OCI-LY3 (cell line): ENCODE data around the gene GMEB2.

Experiments used
- H2AFZ ChIP-seq: fragments of 200-600, 300-600 bp; shearing (Covaris generic); 2 replicates; pipeline ENCODE4 v1.6.0; 2014; ENCODE audit warnings: antibody characterized with exemption, low read depth, low read length
- H3K27ac ChIP-seq: fragments of 200-600, 300-600 bp; sonication (generic); 2 replicates; pipeline ENCODE4 v1.5.1; 2014; ENCODE audit warnings: mild to moderate bottlenecking, low read length, moderate library complexity, mixed read lengths
- H3K27me3 ChIP-seq: fragments of 200-600, 300-600 bp; sonication (generic); 2 replicates; pipeline ENCODE4 v1.6.1; 2014; ENCODE audit warnings: low read depth, low read length, mixed read lengths
- H3K36me3 ChIP-seq: fragments of 200-600, 300-600 bp; sonication (generic); replicated peaks from 2 replicates; pipeline ENCODE3; 2014; ENCODE audit warnings: low read depth, low read length, mixed read lengths
- H3K4me1 ChIP-seq: fragments of 300-600, 200-600 bp; sonication (generic); 2 replicates; pipeline ENCODE4 v1.6.1; 2014; ENCODE audit warnings: low read length, mixed read lengths
- H3K4me2 ChIP-seq: fragments of 200-600, 300-600 bp; sonication (generic); 2 replicates; pipeline ENCODE4 v1.6.1; 2014; ENCODE audit warnings: low read length, mixed read lengths
- H3K4me3 ChIP-seq: fragments of 300-600, 200-600 bp; sonication (generic); 2 replicates; pipeline ENCODE4 v1.5.1; 2014; ENCODE audit warnings: antibody characterized with exemption, mild to moderate bottlenecking, low read length, moderate library complexity
- H3K79me2 ChIP-seq: fragments of 300-600, 200-600 bp; shearing (Covaris generic); 2 replicates; pipeline ENCODE4 v1.6.1; 2014; ENCODE audit warnings: mild to moderate bottlenecking, low read length, mixed read lengths
- H3K9ac ChIP-seq: fragments of 300-600, 200-600 bp; shearing (Covaris generic); 2 replicates; pipeline ENCODE4 v1.6.0; 2014; ENCODE audit warnings: mild to moderate bottlenecking, low read length, moderate library complexity
- H3K9me3 ChIP-seq: fragments of 200-600, 300-600 bp; shearing (Covaris generic); 2 replicates; pipeline ENCODE4 v1.6.1; 2014; ENCODE audit warnings: low read length, mixed read lengths; ENCODE audit not compliant: insufficient read depth
- H4K20me1 ChIP-seq: fragments of 200-600, 300-600 bp; sonication (generic); 2 replicates; pipeline ENCODE4 v1.6.1; 2016; ENCODE audit warnings: low read length, mixed read lengths; ENCODE audit not compliant: insufficient read depth
- CTCF ChIP-seq: fragments of 200-600, 300-600 bp; sonication (generic); IDR thresholded peaks from 2 replicates; pipeline ENCODE4 v1.5.1; 2014; ENCODE audit warnings: antibody characterized with exemption, low read length, low read depth
- EZH2phosphoT487 ChIP-seq: fragments of 200-600 bp; shearing (Covaris generic); IDR thresholded peaks from 2 replicates; pipeline ENCODE4 v1.6.1; 2018; ENCODE audit warnings: antibody characterized with exemption, mixed run types, low read depth

GMEB2 gene

GRCh38 chr20:63552481-63553249, 74.2 kb downstream of the GMEB2 start:
- TF ChIP-seq EZH2phosphoT487 (no peak), CTCF (no peak)
- no peak overlapping the region for H3K27ac ChIP-seq
- no peaks in the 10 kb centered on the region for H3K79me2 ChIP-seq

GRCh38 chr20:63551068-63551467, 75.8 kb downstream of the GMEB2 start:
- Histone ChIP-seq H3K9ac (no peak overlapping the region), H3K27me3 (peaks cover 76% of the 10 kb centered on the region), H3K4me1 (peaks cover 10% of the 10 kb centered on the region)

More at GRCh38 chr20:63552481-63553249, 74.2 kb downstream of the GMEB2 start:
- peaks cover 69% of the 10 kb centered on the region for H3K27me3 ChIP-seq
- no peaks in the 10 kb centered on the region for H3K9me3 ChIP-seq
- peak overlapping the region; percentile 65 for H3K4me2 ChIP-seq
- no peak overlapping the region for H3K4me3 ChIP-seq
- no peaks in the 10 kb centered on the region for H3K36me3 ChIP-seq
- H4K20me1 ChIP-seq, result peaks cover 14% of the 10 kb centered on the region; the same call in 1 of the 2 replicates
- H3K9ac ChIP-seq, result no peak overlapping the region
- H2AFZ ChIP-seq, result no peak overlapping the region
- peaks cover 10% of the 10 kb centered on the region for H3K4me1 ChIP-seq

GRCh38 chr20:63549679-63550282, 77.1 kb downstream of the GMEB2 start:
- peaks cover 10% of the 10 kb centered on the region for H3K4me1 ChIP-seq
- TF ChIP-seq EZH2phosphoT487 (no peak), CTCF (no peak)

More at GRCh38 chr20:63551068-63551467, 75.8 kb downstream of the GMEB2 start:
- no peaks in the 10 kb centered on the region for H3K9me3 ChIP-seq
- no peaks in the 10 kb centered on the region for H3K36me3 ChIP-seq
- no peak overlapping the region for H3K27ac ChIP-seq
- H4K20me1 ChIP-seq, result peaks cover 10% of the 10 kb centered on the region; the same call in 1 of the 2 replicates
- no peak overlapping the region for H3K4me2 ChIP-seq
- no peak overlapping the region for H3K4me3 ChIP-seq
- H2AFZ ChIP-seq, result no peak overlapping the region
- H3K79me2 ChIP-seq, result no peaks in the 10 kb centered on the region
- no peak for TF ChIP-seq EZH2phosphoT487
- TF ChIP-seq CTCF, result no peak

GRCh38 chr20:63549019-63549418, 77.9 kb downstream of the GMEB2 start:
- no peak overlapping the region for H3K4me2 ChIP-seq
- peaks cover 4% of the 10 kb centered on the region; the same call in 1 of the 2 replicates for H4K20me1 ChIP-seq
- H3K9ac ChIP-seq, result no peak overlapping the region
- no peak overlapping the region for H2AFZ ChIP-seq
- H3K79me2 ChIP-seq, result no peaks in the 10 kb centered on the region
- no peaks in the 10 kb centered on the region for H3K36me3 ChIP-seq
- no peaks in the 10 kb centered on the region for H3K9me3 ChIP-seq
- H3K27ac ChIP-seq, result no peak overlapping the region
- TF ChIP-seq CTCF (no peak), EZH2phosphoT487 (no peak)
- H3K4me3 ChIP-seq, result no peak overlapping the region
- H3K4me1 ChIP-seq, result peaks cover 10% of the 10 kb centered on the region
- peaks cover 78% of the 10 kb centered on the region for H3K27me3 ChIP-seq

More at GRCh38 chr20:63549679-63550282, 77.1 kb downstream of the GMEB2 start:
- H2AFZ ChIP-seq, result no peak overlapping the region
- H3K27me3 ChIP-seq, result peaks cover 78% of the 10 kb centered on the region
- no peak overlapping the region for H3K27ac ChIP-seq
- no peak overlapping the region for H3K9ac ChIP-seq
- H3K36me3 ChIP-seq, result no peaks in the 10 kb centered on the region
- H3K9me3 ChIP-seq, result no peaks in the 10 kb centered on the region
- no peak overlapping the region for H3K4me2 ChIP-seq
- H3K79me2 ChIP-seq, result no peaks in the 10 kb centered on the region
- H4K20me1 ChIP-seq, result peaks cover 4% of the 10 kb centered on the region; the same call in 1 of the 2 replicates
- no peak overlapping the region for H3K4me3 ChIP-seq
